Measurements from ENCODE around the gene GNAO1.

GNAO1 gene

DNA sequence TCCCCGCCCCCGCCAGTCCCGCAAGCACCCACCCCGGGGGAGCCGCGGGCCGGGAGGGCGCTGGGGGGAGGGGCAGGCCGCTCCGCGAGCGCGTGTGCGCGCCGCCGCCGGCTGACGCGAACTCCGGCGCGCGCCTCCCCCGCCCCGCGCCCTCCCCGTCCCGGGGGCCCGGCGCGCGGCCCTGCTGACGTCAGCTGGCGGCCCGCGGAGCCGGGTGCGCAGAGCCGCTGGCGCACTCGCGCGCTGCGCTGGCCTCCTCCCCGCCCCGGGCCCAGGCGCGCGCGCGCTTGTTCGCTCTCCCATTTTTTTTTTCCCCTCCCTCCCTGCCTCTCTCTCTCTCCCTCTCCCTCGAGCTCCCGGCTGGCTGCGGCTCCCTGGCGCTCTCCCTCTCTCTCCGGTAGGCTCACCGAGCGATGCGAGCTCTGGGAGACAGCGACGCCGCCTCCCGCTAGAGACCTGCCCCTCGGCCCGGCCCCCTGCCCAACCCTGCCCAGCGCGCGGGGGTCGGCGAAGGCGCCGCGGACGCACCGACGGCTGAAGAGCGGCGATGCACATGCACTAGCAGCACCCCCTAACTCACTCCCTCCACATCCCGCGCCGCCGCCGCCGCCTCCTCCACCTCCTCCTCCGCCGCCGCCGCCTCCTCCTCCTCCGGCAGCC is at the start of gene GNAO1:
TSS of gene GNAO1 (plus strand) at position 334 of the 660 bp plus-strand sequence. CDS start 747 bp downstream, outside the sequence.
- DNase-seq = peak; percentile 46

DNA sequence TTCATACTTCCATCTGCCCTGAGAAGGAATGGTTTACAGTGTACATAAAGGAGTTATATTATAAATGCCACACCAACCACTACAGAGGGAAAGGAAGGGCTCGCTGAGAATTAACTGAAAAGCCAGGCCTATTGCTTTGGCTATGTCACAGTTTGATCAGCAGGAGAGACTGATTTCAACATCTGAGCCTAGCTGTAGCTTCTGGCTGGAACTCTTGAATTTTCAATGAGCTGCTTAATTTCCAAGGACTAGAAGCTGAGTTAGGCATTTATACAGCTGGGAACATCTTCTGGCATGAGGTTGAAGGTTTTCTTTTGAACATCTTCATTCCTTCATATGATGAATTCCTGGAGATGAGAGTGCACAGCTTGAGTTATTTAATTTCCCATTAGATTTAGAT is 47.6 kb upstream of the GNAO1 start:
- no peak for DNase-seq

DNA sequence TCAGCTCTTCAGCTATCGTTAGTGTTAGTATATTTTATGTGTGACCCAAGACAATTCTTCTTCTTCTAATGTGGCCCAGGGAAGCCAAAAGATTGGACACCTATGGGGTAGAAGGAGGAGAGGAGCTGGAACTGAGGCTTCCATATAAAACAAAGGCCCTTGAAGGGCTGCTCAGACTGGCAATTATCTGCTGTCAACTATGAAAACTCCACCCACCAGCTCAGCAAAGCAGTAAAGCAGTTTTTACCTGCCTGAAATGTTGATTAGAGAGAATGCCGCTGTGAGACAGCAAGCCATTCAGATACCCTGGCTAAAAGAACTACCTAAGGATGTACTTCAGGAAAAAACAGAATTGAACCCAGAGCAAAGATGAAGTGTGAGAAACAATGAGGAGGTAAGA is 45.9 kb upstream of the GNAO1 start:
- no peak for DNase-seq

DNA sequence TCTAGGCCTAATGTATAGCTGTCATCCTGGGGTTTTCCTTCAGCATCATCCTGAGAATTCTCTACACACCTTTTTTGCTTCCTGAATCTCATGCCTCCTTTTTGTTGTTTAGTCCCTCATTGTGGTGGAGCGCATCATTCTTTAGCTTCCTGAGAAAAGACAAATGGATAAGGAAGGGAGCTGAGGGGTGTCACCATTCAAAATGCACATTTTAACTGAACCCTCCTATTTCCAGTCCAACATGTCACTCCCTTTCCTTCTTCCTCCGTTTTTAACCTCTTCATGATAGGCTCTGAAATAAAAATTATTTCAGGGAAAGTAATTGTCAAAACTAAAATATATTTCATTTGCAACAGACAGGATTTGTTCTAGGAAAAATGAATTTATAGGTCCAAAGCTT is 39.7 kb upstream of the GNAO1 start:
- DNase-seq = no peak

DNA sequence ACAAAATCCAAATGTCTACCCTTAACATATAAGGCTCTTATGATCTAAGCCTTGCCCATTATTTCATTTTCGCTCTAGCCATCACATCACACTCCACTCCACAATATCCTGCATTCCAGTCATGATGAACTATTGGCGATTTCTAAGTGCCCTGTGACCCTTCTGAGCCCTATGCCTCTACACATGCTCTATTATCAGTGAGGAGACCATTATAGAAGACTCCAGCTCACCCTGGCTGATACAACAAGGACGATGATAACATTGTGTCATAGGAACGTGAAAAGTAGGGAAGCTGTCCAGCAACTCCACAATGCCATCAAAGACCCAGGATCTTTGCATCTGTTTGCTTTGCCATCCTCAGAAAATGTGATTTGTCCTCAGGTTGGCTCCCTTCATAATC is 29.6 kb upstream of the GNAO1 start:
- DNase-seq = no peak

DNA sequence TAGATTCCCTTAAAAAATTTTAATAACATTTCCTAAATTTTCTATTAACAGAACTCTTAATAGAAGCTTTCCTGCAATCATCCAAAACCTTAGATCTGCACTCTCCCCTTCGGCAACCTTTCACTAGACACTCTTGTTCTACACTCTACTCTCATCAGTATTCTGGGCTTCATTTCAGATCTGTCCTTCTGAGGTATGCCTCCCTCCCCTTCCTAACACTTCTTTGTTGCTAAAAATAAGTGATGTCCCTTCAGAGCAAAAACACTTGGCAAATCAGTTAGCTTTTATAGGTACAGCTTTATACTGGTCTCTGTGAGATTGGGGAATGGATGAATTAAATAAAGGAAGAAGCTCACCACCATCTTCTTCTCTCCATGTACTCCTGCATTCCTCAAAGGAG is 28.2 kb upstream of the GNAO1 start:
- no peak for DNase-seq

DNA sequence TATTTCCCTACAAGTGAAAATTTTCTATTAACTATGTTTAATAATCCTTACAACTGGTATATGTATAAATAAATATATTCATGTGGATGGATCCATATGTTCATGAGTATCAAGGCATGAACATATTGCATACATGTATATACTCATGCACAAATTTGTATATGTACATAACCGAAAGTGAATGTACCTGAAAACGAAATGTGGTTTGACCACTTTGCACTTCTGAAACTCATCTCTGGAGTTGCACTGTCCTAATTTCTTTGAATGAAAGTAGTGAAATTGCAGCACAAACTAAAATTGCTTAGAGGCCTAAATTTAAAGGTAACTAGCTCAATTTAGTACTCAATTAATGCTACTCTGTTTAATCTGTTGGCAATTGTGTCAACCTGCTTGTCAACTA is 27.4 kb upstream of the GNAO1 start:
- no peak for DNase-seq

DNA sequence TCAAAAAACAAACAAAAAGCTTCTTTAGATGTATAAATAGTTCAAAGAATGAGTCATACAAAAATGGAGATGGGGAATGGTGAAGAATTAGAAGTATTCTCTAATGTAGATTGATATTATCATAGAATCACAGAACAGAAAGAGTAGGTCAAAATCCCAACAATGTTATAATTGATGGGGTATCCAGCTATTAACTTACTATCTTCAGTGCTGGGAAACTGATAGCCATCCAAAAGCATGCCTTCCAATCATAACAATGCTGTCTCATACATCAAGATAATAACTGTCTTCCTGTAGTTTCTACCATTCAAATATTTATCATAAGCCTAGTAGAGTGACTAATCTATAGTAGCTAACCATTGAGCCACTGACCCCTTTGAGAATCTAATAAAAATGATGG is 26.7 kb upstream of the GNAO1 start:
- DNase-seq = no peak

DNA sequence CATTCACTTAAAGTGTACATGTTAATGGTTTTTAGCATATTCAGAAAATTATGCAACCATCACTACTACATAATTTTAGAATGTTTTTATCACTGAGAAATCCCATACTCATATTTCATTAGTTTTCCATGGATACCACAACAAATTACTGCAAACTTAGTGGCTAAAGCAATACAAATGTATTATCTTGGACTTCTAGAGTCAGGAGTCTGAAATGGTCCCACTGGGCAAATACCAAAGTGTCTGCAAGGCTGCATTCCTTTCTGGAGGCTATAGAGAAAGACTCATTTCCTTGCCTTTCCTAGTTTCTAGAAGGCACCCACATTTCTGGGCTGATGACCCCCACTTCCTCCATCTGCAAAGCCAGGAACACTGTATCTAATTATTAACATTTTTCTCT is 16.9 kb upstream of the GNAO1 start:
- no peak for DNase-seq

DNA sequence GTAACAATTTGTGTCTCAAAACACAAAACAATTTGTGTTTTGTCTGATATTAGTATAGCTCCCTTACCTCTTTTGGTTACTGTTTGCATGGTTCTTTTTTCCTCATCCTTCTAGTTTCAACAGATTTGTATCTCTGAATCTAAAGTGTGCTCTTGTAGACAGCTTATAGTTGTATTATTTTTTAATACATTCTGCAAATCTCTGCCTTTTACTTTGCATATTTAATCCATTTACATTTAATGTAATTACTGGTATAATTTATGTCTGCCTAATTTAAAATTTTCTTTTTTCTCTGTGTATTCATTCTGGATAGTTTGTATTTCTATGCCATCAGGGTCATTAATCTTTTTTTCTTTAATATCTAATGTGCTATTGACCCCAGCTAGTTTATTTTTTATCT is 9.9 kb upstream of the GNAO1 start:
- no peak for DNase-seq

DNA sequence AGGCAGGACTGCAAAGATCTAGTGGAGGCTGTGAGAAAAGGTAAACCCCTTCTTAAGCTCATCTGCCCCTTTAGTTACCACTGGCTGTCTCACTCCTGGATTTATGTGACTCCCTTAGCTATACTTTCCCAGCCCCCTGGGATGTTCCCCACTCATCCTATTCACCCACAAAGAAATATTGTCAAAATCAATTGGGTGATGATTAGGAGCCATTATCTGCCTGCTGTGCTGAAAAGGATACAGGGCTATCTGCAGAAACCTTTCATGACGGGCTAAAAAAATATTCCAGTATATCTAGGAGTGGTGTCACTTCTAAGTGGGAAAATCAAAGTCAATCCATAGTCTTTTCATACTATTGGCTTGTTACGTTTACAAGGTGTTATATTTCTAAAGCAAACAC is 8.0 kb upstream of the GNAO1 start:
- no peak for DNase-seq

DNA sequence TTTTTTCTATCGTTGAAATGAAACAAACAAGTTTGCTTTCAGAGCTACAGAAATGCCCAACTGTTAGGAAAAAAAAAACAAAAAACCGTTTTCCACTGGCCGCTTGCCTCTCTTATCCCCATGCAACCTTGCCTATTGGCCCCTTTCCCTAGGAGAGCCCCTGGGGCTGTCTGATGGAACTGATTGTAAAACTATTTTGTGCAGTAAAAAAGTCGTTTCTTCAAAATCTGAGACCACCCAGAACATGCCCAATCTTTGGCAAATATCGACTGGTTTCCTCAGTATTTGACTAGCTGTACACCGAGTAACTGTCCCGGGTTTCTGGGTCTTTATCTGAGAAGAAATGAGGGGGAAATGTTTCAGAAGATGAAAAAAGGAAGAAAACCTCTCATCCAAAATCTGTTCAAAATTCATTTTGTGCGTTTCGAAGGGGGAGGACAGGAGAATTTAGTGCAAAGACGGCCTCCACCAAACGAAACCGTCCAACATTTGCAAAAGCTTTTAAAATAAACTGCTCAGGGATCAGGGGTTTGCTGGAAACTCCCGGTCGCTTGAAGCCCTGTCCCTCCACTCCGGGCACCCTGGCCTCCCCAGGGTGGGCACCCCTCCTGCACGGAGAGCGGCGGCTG is 1.1 kb upstream of the GNAO1 start:
- DNase-seq = no peak

DNA sequence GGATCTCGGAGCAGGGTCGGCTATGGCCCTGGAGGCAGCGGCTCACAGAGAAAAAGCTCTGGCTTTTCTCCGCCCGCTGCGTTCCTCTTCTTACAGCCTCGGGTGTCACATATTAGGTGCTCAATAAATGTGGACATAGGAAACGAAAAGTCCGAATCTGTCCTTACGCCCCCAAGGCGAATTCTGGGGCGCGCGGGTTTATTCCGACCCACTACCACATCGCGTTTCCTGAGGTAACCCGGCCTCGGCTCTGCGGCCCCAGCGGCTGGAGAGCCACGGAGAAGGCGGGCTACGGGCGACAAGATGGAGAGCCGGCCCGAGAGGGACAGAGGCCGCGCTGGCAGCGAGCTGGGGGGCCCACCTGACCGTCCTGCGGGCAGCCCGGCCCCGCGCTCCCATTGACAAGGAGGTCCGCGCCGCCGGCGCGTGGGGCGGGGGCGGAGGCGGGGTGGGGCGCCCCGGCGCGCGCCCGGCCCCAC is 573 bp upstream of the GNAO1 start:
- DNase-seq = no peak

DNA sequence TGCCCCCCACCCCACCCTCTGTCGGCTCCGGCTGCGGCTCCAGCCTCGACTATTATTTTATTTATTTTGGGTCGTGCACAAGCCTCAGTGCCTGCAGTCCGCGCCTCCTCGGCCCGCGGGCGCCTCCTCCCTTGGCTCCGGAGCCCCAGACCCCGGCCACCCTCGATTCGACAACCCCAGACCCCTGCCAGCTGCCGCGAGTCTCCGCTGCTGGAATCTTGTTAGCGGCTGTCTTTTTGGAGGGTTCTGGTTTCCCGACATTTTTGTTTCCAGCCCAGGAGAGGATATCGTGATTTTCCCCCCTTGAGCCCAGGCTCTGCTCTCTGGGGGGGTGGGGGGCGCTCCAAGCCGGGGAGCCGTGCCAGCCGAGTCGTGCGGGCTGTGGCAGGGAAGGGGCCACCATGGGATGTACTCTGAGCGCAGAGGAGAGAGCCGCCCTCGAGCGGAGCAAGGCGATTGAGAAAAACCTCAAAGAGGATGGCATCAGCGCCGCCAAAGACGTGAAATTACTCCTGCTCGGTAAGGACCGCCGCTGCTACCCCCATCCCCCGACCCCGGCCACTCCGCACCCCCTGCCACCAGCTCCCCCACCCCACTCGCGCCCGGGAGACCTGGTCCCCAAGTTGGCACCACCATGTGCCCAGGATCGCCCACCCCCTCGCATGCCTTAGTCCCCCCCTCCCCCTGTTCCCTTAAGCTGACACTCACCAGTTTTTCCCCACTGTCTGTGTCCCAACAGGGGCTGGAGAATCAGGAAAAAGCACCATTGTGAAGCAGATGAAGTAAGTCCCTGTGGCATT is 746 bp downstream of the GNAO1 start:
- DNase-seq = no peak

DNA sequence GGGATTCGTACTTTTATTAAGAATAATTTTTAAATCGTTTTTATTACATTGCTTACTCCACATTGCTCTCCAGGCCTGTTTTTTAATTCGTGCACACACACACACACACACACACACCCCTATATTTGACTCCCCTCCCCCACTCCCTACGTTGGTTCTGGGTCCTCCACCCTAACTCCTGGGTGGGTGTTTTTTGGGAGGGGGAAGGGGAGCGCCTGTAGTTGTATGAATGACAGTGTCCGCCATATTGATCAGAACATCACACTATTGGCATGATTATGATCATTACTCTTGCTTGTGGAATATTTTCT is 1.3 kb downstream of the GNAO1 start:
- DNase-seq = no peak

DNA sequence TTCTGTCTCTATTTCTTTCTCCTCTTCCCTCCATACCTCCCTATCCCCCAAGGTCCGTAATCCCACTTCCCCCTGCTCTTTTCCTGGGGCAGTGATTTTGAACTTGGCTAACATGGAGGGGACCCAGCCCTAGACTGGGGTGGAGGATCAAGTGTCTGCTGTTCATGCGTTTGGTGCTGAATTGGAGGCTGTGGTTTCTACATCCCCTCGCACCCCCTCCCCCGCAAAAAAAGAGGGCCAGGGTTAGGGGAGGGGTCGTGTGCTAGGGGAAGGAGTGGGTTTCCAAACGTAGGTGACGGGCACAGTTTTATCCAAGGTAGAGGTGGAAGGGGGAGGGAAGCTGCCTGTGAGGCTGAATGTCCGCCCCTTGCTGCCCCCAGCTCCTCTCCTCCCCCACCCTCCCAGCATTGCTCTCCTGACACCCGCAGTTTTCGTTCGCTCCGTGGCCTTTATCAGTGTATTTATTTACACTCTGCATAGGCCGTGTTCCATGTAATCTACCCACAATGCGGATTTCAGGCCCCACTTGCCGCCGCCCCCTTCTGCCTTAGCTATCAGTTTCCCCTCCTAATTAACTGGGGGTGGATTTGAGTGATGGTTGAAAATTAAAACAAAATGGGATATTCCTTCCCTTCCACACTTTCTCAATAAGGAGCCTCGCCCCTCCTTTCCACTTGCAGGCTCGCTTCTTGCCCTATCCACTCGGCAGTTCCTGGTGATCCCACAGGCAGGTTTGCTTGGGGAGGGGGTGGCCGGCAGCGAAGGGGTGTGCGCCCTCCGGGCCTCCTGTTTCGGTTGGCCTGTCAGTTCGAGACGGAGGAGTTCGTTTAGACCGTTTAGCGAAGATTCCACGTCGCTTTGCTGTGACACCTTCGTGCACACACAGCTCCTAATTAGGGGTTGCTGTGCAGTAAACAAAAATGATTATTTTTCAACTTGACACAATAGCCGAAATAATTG is 2.0 kb downstream of the GNAO1 start:
- DNase-seq = no peak

DNA sequence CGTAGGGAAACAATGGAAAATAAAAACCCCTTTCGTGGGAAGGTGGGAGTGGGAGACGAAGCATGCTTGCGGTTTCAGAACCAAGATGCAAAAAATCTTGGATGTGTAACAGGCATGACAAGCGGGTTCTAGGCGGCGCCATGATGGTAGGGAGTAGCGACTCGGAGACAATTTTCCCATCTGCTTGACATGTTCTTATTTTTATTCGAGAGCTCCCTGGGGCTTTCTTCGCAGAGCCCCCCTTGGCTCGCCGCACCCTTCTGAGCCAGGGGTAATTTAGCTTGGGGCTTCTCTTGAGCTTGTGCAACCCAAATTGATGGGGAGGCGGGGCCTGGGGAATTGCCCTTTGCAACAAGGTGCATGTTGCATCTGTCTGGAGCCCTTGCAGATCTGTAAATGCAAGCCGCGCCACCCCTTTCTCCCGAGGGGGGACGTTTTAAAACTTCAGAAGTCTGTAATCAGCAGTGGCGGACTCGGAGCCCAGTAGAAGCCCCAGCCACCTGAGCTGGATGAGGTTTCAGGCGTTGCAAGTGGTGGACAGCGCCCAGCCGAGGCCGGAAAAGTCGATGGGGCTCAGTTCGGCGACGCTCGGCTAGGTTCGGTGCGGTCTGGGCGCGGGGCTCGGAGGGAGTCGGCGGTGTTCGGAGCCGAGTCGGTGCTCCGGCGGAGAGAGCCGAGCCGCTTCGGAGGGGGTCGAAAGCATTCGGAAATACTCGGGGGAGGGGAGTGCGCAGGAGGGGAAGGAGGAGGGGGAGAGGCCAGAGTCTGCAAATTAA is 2.9 kb downstream of the GNAO1 start:
- peak; percentile 75 for DNase-seq

DNA sequence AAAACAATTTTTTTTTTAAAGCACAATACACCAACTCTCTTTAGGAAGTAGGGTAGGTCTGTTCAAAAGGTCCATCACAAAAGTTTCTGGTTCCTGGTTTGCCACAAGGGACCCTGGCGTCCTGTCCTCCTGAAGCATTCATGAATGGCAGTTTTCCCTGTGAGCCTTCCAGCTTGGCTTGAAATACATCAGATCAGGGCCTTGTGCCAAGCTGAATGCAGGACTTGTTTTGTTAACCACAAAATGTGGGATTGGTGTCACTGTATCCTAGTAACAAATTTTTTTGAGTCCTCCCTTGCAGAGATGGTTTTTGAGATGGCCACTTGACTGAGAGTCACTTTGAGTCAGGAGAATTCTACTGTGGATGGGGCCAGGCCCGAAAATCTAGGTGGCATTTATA is 3.9 kb downstream of the GNAO1 start:
- DNase-seq = no peak

DNA sequence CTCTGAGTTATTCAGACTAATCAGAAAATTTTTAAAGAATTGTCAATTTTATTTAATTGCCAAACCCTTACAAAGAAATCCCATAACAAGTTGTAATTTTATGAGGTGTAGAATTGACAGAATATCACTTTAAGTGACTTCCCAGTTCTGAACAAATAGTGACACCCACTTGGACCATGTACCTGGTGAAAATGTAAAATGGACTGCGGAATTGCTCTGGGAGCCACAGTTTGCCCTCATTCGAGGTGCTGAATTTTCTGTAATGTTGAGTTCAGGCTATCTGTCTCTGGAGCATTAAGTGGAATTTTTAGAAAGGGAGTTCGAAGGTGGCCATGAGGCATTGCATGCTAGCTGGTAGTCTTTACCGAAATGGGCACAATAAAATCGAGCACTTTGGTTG is 5.1 kb downstream of the GNAO1 start:
- DNase-seq = no peak

DNA sequence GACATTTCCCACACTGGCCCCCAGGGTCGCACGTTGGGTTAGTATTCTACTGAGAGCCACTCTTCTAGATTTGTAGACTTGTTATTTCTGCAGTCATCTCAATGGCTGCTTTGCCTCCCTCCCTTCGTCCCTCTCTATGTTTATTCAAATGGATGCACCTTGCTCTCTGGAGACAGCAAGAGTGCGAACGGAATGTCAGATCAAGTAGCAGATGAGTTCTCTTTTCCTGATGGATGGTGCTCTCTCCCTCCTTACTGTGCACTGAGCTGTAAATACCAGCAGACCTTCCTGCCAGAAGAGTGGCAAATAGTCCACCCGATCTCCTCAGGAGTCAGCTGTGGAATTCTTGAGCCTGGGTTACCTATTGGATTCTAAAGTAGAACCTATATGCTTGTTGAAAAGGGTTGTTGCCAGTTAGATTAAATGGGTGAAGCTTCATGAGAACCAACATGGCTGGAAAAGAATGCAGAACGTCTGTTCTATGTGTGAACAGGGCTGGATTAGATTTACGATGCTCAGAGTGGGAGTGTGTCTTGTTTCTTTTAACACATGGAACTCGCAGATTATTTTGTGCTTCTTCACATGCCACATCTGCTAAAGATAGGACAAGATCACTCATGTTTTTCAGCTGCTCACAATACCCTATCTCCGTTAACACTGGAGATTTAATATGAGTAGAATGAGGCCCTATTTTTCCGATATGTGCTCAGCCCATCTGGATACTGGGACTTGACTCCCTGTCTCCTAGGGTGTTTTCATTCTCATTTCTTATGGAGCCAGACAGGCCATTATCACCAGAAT is 6.1 kb downstream of the GNAO1 start:
- DNase-seq = no peak

DNA sequence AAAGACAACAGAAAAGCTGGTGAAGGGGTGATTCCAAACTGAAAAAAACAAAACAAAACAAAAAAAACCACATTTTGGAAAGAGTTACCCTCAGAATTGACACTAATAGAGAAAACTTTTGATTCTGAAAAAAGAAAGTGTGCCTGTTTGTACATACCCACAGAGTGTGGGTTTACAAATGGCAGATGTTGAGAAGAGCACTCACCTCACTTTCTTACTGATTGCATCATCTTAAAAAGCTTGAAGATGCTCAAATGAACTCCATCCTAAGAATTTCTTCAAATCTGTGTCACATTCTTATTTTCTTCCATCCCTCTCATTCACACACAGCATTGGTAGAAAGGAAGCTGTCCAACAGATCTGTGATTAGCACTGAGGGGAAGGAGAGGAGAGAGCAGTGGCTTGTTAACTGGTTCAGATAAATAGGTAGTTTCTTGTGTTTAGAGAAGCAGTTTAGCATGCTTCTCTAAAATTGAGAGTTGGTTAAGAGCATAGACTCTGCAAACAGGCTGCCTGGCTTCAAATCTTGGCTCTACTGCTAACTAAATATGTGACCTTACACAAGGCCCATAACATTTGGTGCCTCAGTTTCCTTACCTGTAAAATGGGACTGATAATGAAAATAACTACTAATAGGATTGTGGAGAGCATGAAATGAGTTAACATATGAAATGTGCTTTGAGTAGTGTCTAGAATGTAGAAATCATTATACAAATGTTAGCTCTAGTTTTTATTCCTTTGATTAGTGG is 6.9 kb downstream of the GNAO1 start:
- no peak for DNase-seq
